Erythroblast (primary cell): ENCODE results near the gene MSRB3.

Source experiments
- GATA1 ChIP-seq: IDR thresholded peaks from 2 replicates; pipeline ENCODE4 v1.6.1; 2011; ENCODE audit warnings: low read depth, mild to moderate bottlenecking, control low read depth, low read length, moderate library complexity
- POLR2A ChIP-seq: IDR thresholded peaks from 2 replicates; pipeline ENCODE4 v1.6.1; 2011; ENCODE audit warnings: mild to moderate bottlenecking, low read length

GRCh38 chr12:65324056-65324455, 45.6 kb downstream of the MSRB3 start:
- TF ChIP-seq POLR2A (no peak), GATA1 (no peak)
